ENCODE measurements around the gene TMEM270.

GRCh38 chr7:73847941-73848723, 12.8 kb upstream of the TMEM270 start:
- TF ChIP-seq POLR2A (IDR thresholded peaks at IDR 0.05; ENCODE audit: low read length) (no peak), GATA1 (IDR thresholded peaks at IDR 0.05; ENCODE audit: low read depth, low read length) (no peak)

Measured in erythroblast (primary cell).